HEK293 (cell line): ENCODE measurements around the gene SLC38A10.

Source experiments
- CTCF ChIA-PET: fragments of 350-600 bp; formaldehyde crosslinking; extraction: SDS; loops from one replicate; lab custom pipeline; 2021; ENCODE audit warnings: antibody characterized with exemption; lab: Yijun Ruan, JAX
- POLR2A ChIA-PET: fragments of 300-600 bp; formaldehyde crosslinking; extraction: SDS; loops from one replicate; lab custom pipeline; 2020; ENCODE audit warnings: antibody characterized with exemption, inconsistent platforms; lab: Yijun Ruan, JAX
- H3K27ac ChIP-seq: fragments of 200-500 bp; sonication (Bioruptor generic); 2 replicates; pipeline ENCODE4 v1.5.1; 2014; ENCODE audit warnings: low read depth, low read length, control low read depth, inconsistent platforms; ENCODE audit errors: extremely low read depth
- H3K36me3 ChIP-seq, 2 experiments: fragments of 200-500 bp in 1 of 2; sonication (Bioruptor generic) in 1 of 2; 1 replicate in 1 of 2; 2 replicates in 1 of 2; pipeline ENCODE4 v1.5.1; 2014 to 2017; ENCODE audit warnings: inconsistent platforms in 2 of 2, low read length in 2 of 2; ENCODE audit not compliant: control insufficient read depth in 2 of 2, insufficient read depth in 1 of 2
- H3K4me1 ChIP-seq: fragments of 200-500 bp; sonication (Bioruptor generic); 2 replicates; pipeline ENCODE4 v1.5.1; 2014; ENCODE audit warnings: mild to moderate bottlenecking, low read length, inconsistent platforms; ENCODE audit not compliant: control insufficient read depth, insufficient read depth
- H3K4me3 ChIP-seq: 2 replicates; pipeline ENCODE4 v1.5.1; 2011; ENCODE audit warnings: low read depth, mild to moderate bottlenecking, control low read depth, low read length, moderate library complexity
- H3K9me3 ChIP-seq: fragments of 200-500 bp; sonication (Bioruptor generic); 2 replicates; pipeline ENCODE4 v1.5.1; 2014; ENCODE audit warnings: low read depth, low read length, inconsistent platforms; ENCODE audit not compliant: control insufficient read depth, insufficient read depth
- BCL6B ChIP-seq: fragments of 450-650 bp; formaldehyde crosslinking; IDR thresholded peaks from 2 replicates; pipeline ENCODE4 v1.5.1; 2017; ENCODE audit warnings: missing biosample characterization, missing genetic modification characterization
- CTCF ChIP-seq: fragments of 450-650 bp; formaldehyde crosslinking; IDR thresholded peaks from 2 replicates; pipeline ENCODE4 v1.5.1; 2016; ENCODE audit warnings: missing biosample characterization, missing genetic modification characterization
- GLIS1 ChIP-seq: fragments of 450-650 bp; formaldehyde crosslinking; IDR thresholded peaks from 2 replicates; pipeline ENCODE4 v1.5.1; 2016; ENCODE audit warnings: missing biosample characterization, missing genetic modification characterization
- GLIS2 ChIP-seq: fragments of 450-650 bp; formaldehyde crosslinking; IDR thresholded peaks from 2 replicates; pipeline ENCODE4 v1.5.1; 2016; ENCODE audit warnings: missing biosample characterization, missing genetic modification characterization
- RBAK ChIP-seq: fragments of 450-650 bp; formaldehyde crosslinking; IDR thresholded peaks from 2 replicates; pipeline ENCODE4 v1.5.1; 2016; ENCODE audit warnings: missing biosample characterization, missing genetic modification characterization
- REPIN1 ChIP-seq: fragments of 450-650 bp; formaldehyde crosslinking; IDR thresholded peaks from 2 replicates; pipeline ENCODE4 v1.5.1; 2017; ENCODE audit warnings: missing biosample characterization, missing genetic modification characterization, low read depth
- ZBTB1 ChIP-seq: fragments of 450-650 bp; formaldehyde crosslinking; IDR thresholded peaks from 2 replicates; pipeline ENCODE4 v1.5.1; 2016; ENCODE audit warnings: missing biosample characterization, missing genetic modification characterization
- ZBTB21 ChIP-seq: fragments of 450-650 bp; formaldehyde crosslinking; IDR thresholded peaks from 2 replicates; pipeline ENCODE4 v1.5.1; 2017; ENCODE audit warnings: missing biosample characterization, missing genetic modification characterization
- ZIC2 ChIP-seq: fragments of 450-650 bp; formaldehyde crosslinking; IDR thresholded peaks from 2 replicates; pipeline ENCODE4 v1.5.1; 2016; ENCODE audit warnings: missing biosample characterization, missing genetic modification characterization
- ZNF16 ChIP-seq: fragments of 450-650 bp; formaldehyde crosslinking; IDR thresholded peaks from 2 replicates; pipeline ENCODE4 v1.5.1; 2016; ENCODE audit warnings: low read depth, missing biosample characterization, missing genetic modification characterization
- ZNF280D ChIP-seq: fragments of 450-650 bp; formaldehyde crosslinking; IDR thresholded peaks from 2 replicates; pipeline ENCODE4 v1.5.1; 2016; ENCODE audit warnings: missing biosample characterization, missing genetic modification characterization
- ZNF391 ChIP-seq: fragments of 450-650 bp; formaldehyde crosslinking; IDR thresholded peaks from 2 replicates; pipeline ENCODE4 v1.5.1; 2016; ENCODE audit warnings: low read depth, missing biosample characterization, missing genetic modification characterization, borderline replicate concordance
- ZNF416 ChIP-seq: fragments of 450-650 bp; formaldehyde crosslinking; IDR thresholded peaks from 2 replicates; pipeline ENCODE4 v1.5.1; 2016; ENCODE audit warnings: missing biosample characterization, missing genetic modification characterization
- ZNF433 ChIP-seq: fragments of 450-650 bp; formaldehyde crosslinking; IDR thresholded peaks from 2 replicates; pipeline ENCODE4 v1.5.1; 2016; ENCODE audit warnings: missing biosample characterization, missing genetic modification characterization, low read depth
- ZNF521 ChIP-seq: fragments of 450-650 bp; formaldehyde crosslinking; IDR thresholded peaks from 2 replicates; pipeline ENCODE4 v1.5.1; 2017; ENCODE audit warnings: missing biosample characterization, mild to moderate bottlenecking, missing genetic modification characterization
- ZNF596 ChIP-seq: fragments of 450-650 bp; IDR thresholded peaks from 2 replicates; pipeline ENCODE4 v1.5.0; 2018; ENCODE audit warnings: missing biosample characterization, mild to moderate bottlenecking, missing genetic modification characterization, moderate library complexity
- ZNF610 ChIP-seq: fragments of 450-650 bp; formaldehyde crosslinking; IDR thresholded peaks from 2 replicates; pipeline ENCODE4 v1.5.1; 2016; ENCODE audit warnings: missing biosample characterization, missing genetic modification characterization, borderline replicate concordance
- ZNF623 ChIP-seq: fragments of 450-650 bp; formaldehyde crosslinking; IDR thresholded peaks from 2 replicates; pipeline ENCODE4 v1.5.1; 2016; ENCODE audit warnings: missing biosample characterization, missing genetic modification characterization
- ZNF660 ChIP-seq: fragments of 450-650 bp; IDR thresholded peaks from 2 replicates; pipeline ENCODE4 v1.5.1; 2018; ENCODE audit warnings: missing biosample characterization, mild to moderate bottlenecking, missing genetic modification characterization
- ZXDB ChIP-seq: fragments of 450-650 bp; formaldehyde crosslinking; IDR thresholded peaks from 2 replicates; pipeline ENCODE4 v1.5.1; 2016; ENCODE audit warnings: missing biosample characterization, missing genetic modification characterization
- TF ChIP-seq, protein P1 (sequence below): fragments of 450-650 bp; formaldehyde crosslinking; optimal IDR thresholded peaks from 2 replicates; pipeline ENCODE3; 2016; ENCODE audit warnings: missing biosample characterization, mild to moderate bottlenecking, missing genetic modification characterization
- TF ChIP-seq, protein P2 (sequence below): IDR thresholded peaks from 2 replicates; pipeline ENCODE4 v1.6.1; 2011; ENCODE audit warnings: mild to moderate bottlenecking, low read depth, low read length, borderline replicate concordance
- TF ChIP-seq, protein P3 (sequence below): fragments of 450-650 bp; formaldehyde crosslinking; IDR thresholded peaks from 2 replicates; pipeline ENCODE4 v1.5.1; 2016; ENCODE audit warnings: missing biosample characterization, missing genetic modification characterization

The SLC38A10 gene

GRCh38 chr17:81304196-81305015, 9.3 kb upstream of the SLC38A10 start:
- no peak overlapping the region for H3K27ac ChIP-seq
- H3K4me3 ChIP-seq: no peak overlapping the region
- H3K36me3 ChIP-seq: no peaks in the 10 kb centered on the region
- TF ChIP-seq ZBTB1 (tag by site-specific recombination): no peak
- TF ChIP-seq ZBTB21 (tag by site-specific recombination): no peak
- no peak for TF ChIP-seq ZNF521
- TF ChIP-seq RBAK (tag by site-specific recombination): no peak
- no peak for TF ChIP-seq ZNF391
- no peak for TF ChIP-seq CTCF (tag by site-specific recombination)
- no peak for TF ChIP-seq ZNF623 (tag by site-specific recombination)
- TF ChIP-seq, protein P1, sequence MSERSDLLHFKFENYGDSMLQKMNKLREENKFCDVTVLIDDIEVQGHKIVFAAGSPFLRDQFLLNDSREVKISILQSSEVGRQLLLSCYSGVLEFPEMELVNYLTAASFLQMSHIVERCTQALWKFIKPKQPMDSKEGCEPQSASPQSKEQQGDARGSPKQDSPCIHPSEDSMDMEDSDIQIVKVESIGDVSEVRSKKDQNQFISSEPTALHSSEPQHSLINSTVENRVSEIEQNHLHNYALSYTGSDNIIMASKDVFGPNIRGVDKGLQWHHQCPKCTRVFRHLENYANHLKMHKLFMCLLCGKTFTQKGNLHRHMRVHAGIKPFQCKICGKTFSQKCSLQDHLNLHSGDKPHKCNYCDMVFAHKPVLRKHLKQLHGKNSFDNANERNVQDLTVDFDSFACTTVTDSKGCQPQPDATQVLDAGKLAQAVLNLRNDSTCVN (tag by site-specific recombination): no peak
- TF ChIP-seq ZNF596: no peak
- H3K9me3 ChIP-seq: no peaks in the 10 kb centered on the region
- CTCF ChIA-PET: interaction anchor here (0.6 to 1.7 kb wide), 3 partner anchors 9 to 261 kb away, joined by 3 to 5 read pairs (median 3); no protein-coding TSS in a partner anchor
- POLR2A ChIA-PET: interaction anchor here (1.3 to 1.9 kb wide), 3 partner anchors 9 to 91 kb away, joined by 3 to 7 read pairs (median 4); partner anchors contain the start of genes BAHCC1 and SLC38A10
- H3K4me1 ChIP-seq: peaks cover 3% of the 10 kb centered on the region; the same call in 1 of the 2 replicates

DNA sequence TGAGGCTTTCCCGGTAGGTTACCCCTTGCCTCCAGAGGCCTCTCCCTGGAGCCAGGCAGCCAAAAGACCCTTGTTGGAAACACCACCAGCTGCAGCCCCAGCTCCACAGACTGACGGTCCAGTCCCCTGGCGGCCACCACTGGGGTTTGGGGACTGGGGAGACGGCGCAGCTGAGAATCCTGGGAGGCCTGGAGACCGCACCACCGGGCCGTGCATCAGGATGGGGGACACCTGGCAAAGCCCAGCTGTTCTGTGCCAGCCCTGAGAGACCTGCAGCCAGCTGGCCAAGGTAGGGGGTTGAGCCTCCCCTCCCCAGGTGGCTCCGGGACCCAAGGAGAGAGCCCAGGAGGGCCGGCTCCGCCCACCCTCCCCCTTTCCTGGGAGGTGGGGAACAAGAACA, 8.3 kb upstream of the SLC38A10 start:
- Histone ChIP-seq H3K4me1 (no peaks in the 10 kb centered on the region), H3K36me3 (no peaks in the 10 kb centered on the region), H3K9me3 (no peaks in the 10 kb centered on the region), H3K27ac (no peak overlapping the region), H3K4me3 (no peak overlapping the region)
- POLR2A ChIA-PET: no interaction called here
- CTCF ChIA-PET: interaction anchor here (1.1 kb wide), 1 partner anchor 12 kb away, joined by 4 read pairs; no protein-coding TSS in a partner anchor
- TF ChIP-seq ZXDB (tag by site-specific recombination) (no peak), ZNF660 (tag by site-specific recombination) (no peak), ZNF16 (tag by site-specific recombination) (no peak), ZNF280D (no peak), REPIN1 (tag by site-specific recombination) (no peak), GLIS2 (tag by site-specific recombination) (peak; percentile 23; the same call in 1 of the 2 replicates), ZNF416 (tag by site-specific recombination) (no peak), GLIS1 (tag by site-specific recombination) (peak; percentile 77), ZNF433 (tag by site-specific recombination) (no peak), ZIC2 (tag by site-specific recombination) (peak; percentile 34), ZNF610 (tag by site-specific recombination) (no peak), BCL6B (tag by site-specific recombination) (no peak)
- TF ChIP-seq, protein P2, sequence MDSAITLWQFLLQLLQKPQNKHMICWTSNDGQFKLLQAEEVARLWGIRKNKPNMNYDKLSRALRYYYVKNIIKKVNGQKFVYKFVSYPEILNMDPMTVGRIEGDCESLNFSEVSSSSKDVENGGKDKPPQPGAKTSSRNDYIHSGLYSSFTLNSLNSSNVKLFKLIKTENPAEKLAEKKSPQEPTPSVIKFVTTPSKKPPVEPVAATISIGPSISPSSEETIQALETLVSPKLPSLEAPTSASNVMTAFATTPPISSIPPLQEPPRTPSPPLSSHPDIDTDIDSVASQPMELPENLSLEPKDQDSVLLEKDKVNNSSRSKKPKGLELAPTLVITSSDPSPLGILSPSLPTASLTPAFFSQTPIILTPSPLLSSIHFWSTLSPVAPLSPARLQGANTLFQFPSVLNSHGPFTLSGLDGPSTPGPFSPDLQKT: no peak
- TF ChIP-seq, protein P3, sequence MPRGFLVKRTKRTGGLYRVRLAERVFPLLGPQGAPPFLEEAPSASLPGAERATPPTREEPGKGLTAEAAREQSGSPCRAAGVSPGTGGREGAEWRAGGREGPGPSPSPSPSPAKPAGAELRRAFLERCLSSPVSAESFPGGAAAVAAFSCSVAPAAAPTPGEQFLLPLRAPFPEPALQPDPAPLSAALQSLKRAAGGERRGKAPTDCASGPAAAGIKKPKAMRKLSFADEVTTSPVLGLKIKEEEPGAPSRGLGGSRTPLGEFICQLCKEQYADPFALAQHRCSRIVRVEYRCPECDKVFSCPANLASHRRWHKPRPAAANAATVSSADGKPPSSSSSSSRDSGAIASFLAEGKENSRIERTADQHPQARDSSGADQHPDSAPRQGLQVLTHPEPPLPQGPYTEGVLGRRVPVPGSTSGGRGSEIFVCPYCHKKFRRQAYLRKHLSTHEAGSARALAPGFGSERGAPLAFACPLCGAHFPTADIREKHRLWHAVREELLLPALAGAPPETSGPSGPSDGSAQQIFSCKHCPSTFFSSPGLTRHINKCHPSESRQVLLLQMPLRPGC: no peak
